Right ventricle myocardium superior (tissue), 1 donor: ENCODE results near the gene DIP2A. TPM values are rescaled to one million over a fixed set of nuclear protein-coding genes. Genes with fewer than 3 reads are reported as not detected.

Source experiments
- total RNA-seq: library from RNA; stranded (reverse); fragmentation: NEBNext Ultra II Directional; extraction: Animal tissue kit (Norgen Biotek cat#: 25700); gene quantifications from one replicate; pipeline ENCODE4 v1.2.1, GENCODE V29; 2021
- donor health status: DM: no; HTN: yes; CAD: no; lungs with severe emphysema.

The DIP2A gene
- total RNA-seq, 1 donor from 2014 or later = 21.6 TPM

Other genes with a start within 250 kb of the DIP2A start
- gene LSS, start 230.1 kb upstream of the DIP2A start, total RNA-seq = 57.9 TPM
- 57.0 TPM for gene MCM3AP, start 173.3 kb upstream of the DIP2A start, total RNA-seq
- gene YBEY, start 172.5 kb upstream of the DIP2A start, total RNA-seq = 19.2 TPM
- gene C21orf58, start 135.0 kb upstream of the DIP2A start, total RNA-seq = 1.0 TPM
- gene PCNT, start 134.7 kb upstream of the DIP2A start, total RNA-seq = 28.9 TPM
- gene S100B, start 146.2 kb downstream of the DIP2A start, total RNA-seq = 5.5 TPM
- gene PRMT2, start 176.8 kb downstream of the DIP2A start, total RNA-seq = 49.8 TPM